PC-3 (cell line): Measurements from ENCODE around the gene DIP2B. TPM values are rescaled to one million over a fixed set of nuclear protein-coding genes. Genes with fewer than 3 reads are reported as not detected.

Experiments used
- ATAC-seq: fragments of 200-7000 bp; cut with Tn5 transposase; 2 replicates; pipeline ENCODE4 v1.9.1; 2020; ENCODE audit warnings: mild to moderate bottlenecking, moderate library complexity
- BruUV-seq: library from RNA; stranded (reverse); fragments of 400-500 nt; replicated peaks from 2 replicates; lab custom pipeline; 2021; lab: Mats Ljungman, UMichigan
- CTCF ChIA-PET: fragments of 300-600 bp; sonication (Branson Sonifier 250); formaldehyde crosslinking; loops from one replicate; lab custom pipeline; 2022; ENCODE audit warnings: antibody characterized with exemption; lab: Charles Lee
- POLR2A ChIA-PET: fragments of 300-600 bp; sonication (Branson Sonifier 250); formaldehyde crosslinking; loops from one replicate; lab custom pipeline; 2022; ENCODE audit warnings: antibody characterized with exemption; ENCODE audit not compliant: unreplicated experiment; lab: Charles Lee
- DNase-seq: peaks from one replicate; pipeline ENCODE4 v3.0.0-alpha.2; 2015
- H2AFZ ChIP-seq: fragments of 300-600 bp; sonication (generic); 2 replicates; pipeline ENCODE4 v1.6.0; 2016; ENCODE audit warnings: antibody characterized with exemption, low read length
- H3F3A ChIP-seq: fragments of 300-600 bp; sonication (generic); one replicate; pipeline ENCODE4 v1.6.0; 2017; ENCODE audit warnings: antibody characterized with exemption, low read length, control low read depth, mild to moderate bottlenecking; ENCODE audit not compliant: unreplicated experiment
- H3K27ac ChIP-seq: fragments of 300-600 bp; sonication (generic); 2 replicates; pipeline ENCODE4 v1.5.1; 2016; ENCODE audit warnings: mild to moderate bottlenecking, low read length
- H3K27me3 ChIP-seq: fragments of 300-600 bp; sonication (generic); 2 replicates; pipeline ENCODE4 v1.6.1; 2016; ENCODE audit warnings: low read length, mixed read lengths
- H3K36me3 ChIP-seq: fragments of 300-600 bp; sonication (generic); 2 replicates; pipeline ENCODE4 v1.6.1; 2016; ENCODE audit warnings: low read depth, mixed run types, low read length, mixed read lengths
- H3K4me1 ChIP-seq: fragments of 300-600 bp; sonication (generic); 2 replicates; pipeline ENCODE4 v1.5.1; 2016; ENCODE audit warnings: low read length; ENCODE audit not compliant: insufficient read depth
- H3K4me2 ChIP-seq: fragments of 300-600 bp; sonication (generic); 2 replicates; pipeline ENCODE4 v1.6.0; 2016; ENCODE audit warnings: low read length
- H3K4me3 ChIP-seq: fragments of 300-600 bp; sonication (generic); 2 replicates; pipeline ENCODE4 v1.5.1; 2016; ENCODE audit warnings: mild to moderate bottlenecking, low read length, mixed read lengths
- H3K79me2 ChIP-seq: fragments of 300-600 bp; sonication (generic); 2 replicates; pipeline ENCODE4 v1.6.1; 2017; ENCODE audit warnings: low read length, mixed read lengths
- H3K9ac ChIP-seq: fragments of 300-600 bp; sonication (generic); 2 replicates; pipeline ENCODE4 v1.6.0; 2016; ENCODE audit warnings: mild to moderate bottlenecking, low read length
- H3K9me2 ChIP-seq: fragments of 300-600 bp; sonication (generic); replicated peaks from 2 replicates; pipeline ENCODE4 v1.6.1; 2016; ENCODE audit warnings: mixed run types, low read length, mixed read lengths
- H3K9me3 ChIP-seq: fragments of 300-600 bp; sonication (generic); 2 replicates; pipeline ENCODE4 v1.6.1; 2016; ENCODE audit warnings: low read length, mixed read lengths
- H4K20me1 ChIP-seq: fragments of 300-600 bp; sonication (generic); 2 replicates; pipeline ENCODE4 v1.6.1; 2016; ENCODE audit warnings: low read length, mixed read lengths
- EZH2 ChIP-seq: fragments of 300-600 bp; sonication (generic); IDR thresholded peaks from one replicate; pipeline ENCODE4 v1.6.1; 2017; ENCODE audit warnings: antibody characterized with exemption, mild to moderate bottlenecking, low read length; ENCODE audit not compliant: unreplicated experiment
- EZH2phosphoT487 ChIP-seq: fragments of 300-600 bp; sonication (generic); IDR thresholded peaks from 2 replicates; pipeline ENCODE4 v1.6.1; 2018; ENCODE audit warnings: mild to moderate bottlenecking, antibody characterized with exemption, low read length, borderline replicate concordance
- intact Hi-C: fragments of 100-400 bp; cut with micrococcal nuclease; formaldehyde crosslinking; loops from 2 replicates; pipeline ENCODE4 v1.9.0; 2023
- total RNA-seq: library from RNA; depleted of rRNA; stranded (reverse); fragments of >200 nt; gene quantifications from 2 replicates; pipeline ENCODE4 v1.2.3, GENCODE V29; 2014
- TF ChIP-seq, protein P1 (sequence below): fragments of 300-600 bp; sonication (generic); conservative IDR thresholded peaks from 2 replicates; pipeline ENCODE4 v1.5.1; 2017; ENCODE audit warnings: antibody characterized with exemption, low read depth, mild to moderate bottlenecking, low read length

Gene DIP2B
- total RNA-seq, 1 experiment from 2014 or later: 36.3 TPM

DNA sequence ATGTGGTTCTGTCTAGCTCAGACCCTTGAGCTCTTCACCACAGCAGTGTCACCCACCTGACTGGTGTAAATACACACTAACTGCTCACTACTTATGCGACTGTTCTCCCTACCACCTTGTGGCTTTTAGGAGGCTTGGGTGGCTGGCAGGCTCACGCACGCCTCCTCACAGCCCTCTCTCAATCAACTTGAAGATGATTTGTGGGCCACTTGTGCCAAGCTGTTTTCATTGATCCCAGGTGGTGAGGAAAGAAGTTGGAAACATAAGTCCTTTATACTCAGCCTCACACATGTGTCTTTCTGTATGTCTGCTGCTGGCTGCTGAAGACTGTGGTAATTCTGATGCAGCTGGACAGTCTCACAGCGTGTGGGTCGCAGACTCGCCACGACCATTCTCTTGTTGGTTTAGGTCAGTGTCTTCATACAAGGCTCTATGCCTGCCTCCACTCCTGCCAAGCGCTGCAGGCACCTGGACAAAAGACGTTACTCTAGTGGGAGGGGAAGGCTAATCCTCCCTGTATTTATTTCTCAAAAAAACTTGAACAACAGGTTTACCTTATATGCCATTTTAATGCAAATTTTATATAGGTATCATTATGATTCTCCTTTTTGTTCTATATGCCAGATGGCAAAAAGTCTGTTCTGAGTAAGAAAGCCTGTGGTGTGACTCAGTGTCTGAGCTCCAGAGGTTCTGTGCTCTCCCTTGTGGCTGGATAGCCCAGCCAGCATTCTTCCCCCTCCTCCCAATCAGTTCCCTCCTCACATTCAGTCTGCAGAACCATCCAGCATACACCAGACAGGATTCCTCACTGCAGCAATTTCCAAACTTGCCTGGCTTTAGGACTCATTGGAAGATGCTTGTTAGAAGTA, 115.6 kb downstream of the DIP2B start:
- no TSS peak for BruUV-seq
- H3K79me2 ChIP-seq: peaks cover 94% of the 10 kb centered on the region
- peak; percentile 88 for DNase-seq
- H3K9me3 ChIP-seq: no peaks in the 10 kb centered on the region
- intact Hi-C loops: no loop called here
- ChIA-PET POLR2A (interaction anchor here (0.5 kb wide), 1 partner anchor 19 kb away, joined by 3 read pairs; no protein-coding TSS in a partner anchor), CTCF (interaction anchor here (0.6 kb wide), 1 partner anchor 76 kb away, joined by 3 read pairs; no protein-coding TSS in a partner anchor)
- H3K36me3 ChIP-seq: 0 out of 2 replicates have a peak, but pooled peaks cover 2% of the 10 kb centered on the region
- ATAC-seq: peak; percentile 91
- H3K9me2 ChIP-seq: no peaks in the 10 kb centered on the region
- peaks cover 47% of the 10 kb centered on the region for H3K4me1 ChIP-seq
- no peaks in the 10 kb centered on the region for H3F3A ChIP-seq
- peak overlapping the region; percentile 16; the same call in 1 of the 2 replicates for H3K9ac ChIP-seq
- H3K4me3 ChIP-seq: peak overlapping the region; percentile 9; the same call in 1 of the 2 replicates
- no peaks in the 10 kb centered on the region for H3K27me3 ChIP-seq
- no peak overlapping the region for H2AFZ ChIP-seq
- TF ChIP-seq EZH2phosphoT487: no peak
- TF ChIP-seq, protein P1, sequence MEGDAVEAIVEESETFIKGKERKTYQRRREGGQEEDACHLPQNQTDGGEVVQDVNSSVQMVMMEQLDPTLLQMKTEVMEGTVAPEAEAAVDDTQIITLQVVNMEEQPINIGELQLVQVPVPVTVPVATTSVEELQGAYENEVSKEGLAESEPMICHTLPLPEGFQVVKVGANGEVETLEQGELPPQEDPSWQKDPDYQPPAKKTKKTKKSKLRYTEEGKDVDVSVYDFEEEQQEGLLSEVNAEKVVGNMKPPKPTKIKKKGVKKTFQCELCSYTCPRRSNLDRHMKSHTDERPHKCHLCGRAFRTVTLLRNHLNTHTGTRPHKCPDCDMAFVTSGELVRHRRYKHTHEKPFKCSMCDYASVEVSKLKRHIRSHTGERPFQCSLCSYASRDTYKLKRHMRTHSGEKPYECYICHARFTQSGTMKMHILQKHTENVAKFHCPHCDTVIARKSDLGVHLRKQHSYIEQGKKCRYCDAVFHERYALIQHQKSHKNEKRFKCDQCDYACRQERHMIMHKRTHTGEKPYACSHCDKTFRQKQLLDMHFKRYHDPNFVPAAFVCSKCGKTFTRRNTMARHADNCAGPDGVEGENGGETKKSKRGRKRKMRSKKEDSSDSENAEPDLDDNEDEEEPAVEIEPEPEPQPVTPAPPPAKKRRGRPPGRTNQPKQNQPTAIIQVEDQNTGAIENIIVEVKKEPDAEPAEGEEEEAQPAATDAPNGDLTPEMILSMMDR: 0 out of 2 replicates have a peak, but pooled peaks have one; percentile 23
- peak overlapping the region; percentile 70 for H3K27ac ChIP-seq
- no peaks in the 10 kb centered on the region; the same call in 1 of the 2 replicates for H4K20me1 ChIP-seq
- H3K4me2 ChIP-seq: peak overlapping the region; percentile 62

DNA sequence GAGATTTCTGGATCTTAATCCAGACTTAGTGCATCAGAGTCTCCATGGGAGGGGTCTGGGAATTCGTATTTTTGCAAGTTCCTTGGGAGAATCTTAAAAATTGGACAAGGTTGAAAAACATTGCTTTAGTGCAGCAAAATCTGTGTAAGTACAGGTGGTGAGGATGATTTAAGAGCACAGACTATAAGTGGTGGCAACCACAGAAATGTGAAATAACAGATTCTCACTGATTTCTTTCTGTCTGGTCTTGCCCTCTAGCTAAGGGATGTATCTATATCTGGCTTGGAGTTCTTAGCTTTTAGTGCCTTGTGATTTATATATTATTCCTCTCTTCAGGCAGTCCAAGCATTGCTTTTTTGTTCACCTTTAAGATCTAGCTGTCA, 116.2 kb downstream of the DIP2B start:
- peaks cover 94% of the 10 kb centered on the region for H3K79me2 ChIP-seq
- no peaks in the 10 kb centered on the region for H3K9me3 ChIP-seq
- CTCF ChIA-PET: no interaction called here
- H3K36me3 ChIP-seq: peaks cover 5% of the 10 kb centered on the region; the same call in 1 of the 2 replicates
- no peak overlapping the region for H2AFZ ChIP-seq
- no peaks in the 10 kb centered on the region for H3K9me2 ChIP-seq
- H3K4me1 ChIP-seq: peaks cover 45% of the 10 kb centered on the region
- H3K9ac ChIP-seq: no peak overlapping the region
- H3K27ac ChIP-seq: peak overlapping the region; percentile 70
- peak overlapping the region; percentile 62 for H3K4me2 ChIP-seq
- no TSS peak for BruUV-seq
- no peaks in the 10 kb centered on the region for H3K27me3 ChIP-seq
- intact Hi-C loops: no loop called here
- no peak for ATAC-seq
- H3K4me3 ChIP-seq: 0 out of 2 replicates have a peak overlapping the region, but pooled peaks have one; percentile 4
- DNase-seq: no peak
- POLR2A ChIA-PET: no interaction called here
- H3F3A ChIP-seq: no peaks in the 10 kb centered on the region
- TF ChIP-seq EZH2 (no peak), EZH2phosphoT487 (no peak)
- TF ChIP-seq, protein P1: no peak
- no peaks in the 10 kb centered on the region for H4K20me1 ChIP-seq
